Stomach smooth muscle (tissue), 2 donors: ENCODE measurements around the gene KIAA1586.
"Not testable (repeated sequence)": the region's sequence is repeated elsewhere in the genome, so short reads cannot be mapped to it uniquely, and the experiment has no call there.

Experiments
- H3K27ac ChIP-seq: one replicate; pipeline ENCODE4 v1.7.0; 2013; ENCODE audit warnings: mild to moderate bottlenecking, low read length, inconsistent platforms
- H3K27me3 ChIP-seq, 2 donors: one replicate each; pipeline ENCODE4 v1.7.0; 2013; ENCODE audit warnings: low read length in 2 of 2; ENCODE audit not compliant: insufficient read depth in 2 of 2, control insufficient read depth in 1 of 2
- H3K36me3 ChIP-seq, 2 donors: one replicate each; pipeline ENCODE4 v1.7.0; 2013; ENCODE audit warnings: low read length in 2 of 2; ENCODE audit not compliant: control insufficient read depth in 2 of 2, insufficient read depth in 2 of 2
- H3K4me1 ChIP-seq: one replicate; pipeline ENCODE4 v1.7.0; 2013; ENCODE audit warnings: low read length; ENCODE audit not compliant: control insufficient read depth, insufficient read depth
- H3K4me3 ChIP-seq, 2 donors: one replicate each; pipeline ENCODE4 v1.7.0; 2013; ENCODE audit warnings: low read length in 2 of 2
- H3K9ac ChIP-seq, 2 donors: one replicate each; pipeline ENCODE4 v1.7.0; 2013; ENCODE audit warnings: low read length in 2 of 2, mild to moderate bottlenecking in 1 of 2
- H3K9me3 ChIP-seq, 2 donors: one replicate each; pipeline ENCODE4 v1.7.0; 2013; ENCODE audit warnings: low read length in 2 of 2; ENCODE audit not compliant: control insufficient read depth in 2 of 2
- donor health status: healthy.
- donor health status: Pancreatic carcinoma.

KIAA1586 gene

GRCh38 chr6:57044061-57044460 is 2.4 kb upstream of the KIAA1586 start:
- not testable (repeated sequence) for H3K4me1 ChIP-seq, H3K27ac ChIP-seq, H3K9me3 ChIP-seq, H3K4me3 ChIP-seq, H3K9ac ChIP-seq, H3K36me3 ChIP-seq
- H3K27me3 ChIP-seq, result peaks cover 0 to 11% of the 10 kb centered on the region in 2 donors

- no peaks in the 10 kb centered on the region for H3K36me3 ChIP-seq
- peaks cover 0 to 11% of the 10 kb centered on the region in 2 donors for H3K27me3 ChIP-seq
- H3K9ac ChIP-seq, result no peak overlapping the region
- H3K27ac ChIP-seq, result no peak overlapping the region
- no peaks in the 10 kb centered on the region for H3K4me1 ChIP-seq
- no peaks in the 10 kb centered on the region for H3K9me3 ChIP-seq
- H3K4me3 ChIP-seq, result no peak overlapping the region
Observed at GRCh38 chr6:57044568-57044967, 1.9 kb upstream of the KIAA1586 start.

- not testable (repeated sequence) for H3K4me3 ChIP-seq, H3K9ac ChIP-seq, H3K9me3 ChIP-seq, H3K36me3 ChIP-seq, H3K27me3 ChIP-seq, H3K27ac ChIP-seq, H3K4me1 ChIP-seq
Observed at GRCh38 chr6:57047257-57047585, 728 bp downstream of the KIAA1586 start.

GRCh38 chr6:57047859-57048258 is 1.4 kb downstream of the KIAA1586 start:
- H3K9ac ChIP-seq, H3K4me1 ChIP-seq, H3K9me3 ChIP-seq, H3K27me3 ChIP-seq, H3K27ac ChIP-seq, H3K36me3 ChIP-seq: not testable (repeated sequence)
- H3K4me3 ChIP-seq, result peak overlapping the region in 1 of 2 donors; percentile 23

GRCh38 chr6:57048577-57048976 is 2.1 kb downstream of the KIAA1586 start:
- Histone ChIP-seq H3K4me3 (no peak overlapping the region), H3K27me3 (no peaks in the 10 kb centered on the region), H3K27ac (no peak overlapping the region), H3K4me1 (no peaks in the 10 kb centered on the region), H3K36me3 (peaks cover 5 to 12% of the 10 kb centered on the region in 2 donors), H3K9me3 (no peaks in the 10 kb centered on the region), H3K9ac (no peak overlapping the region)

- no peak overlapping the region for H3K4me3 ChIP-seq
- H3K9ac ChIP-seq, result no peak overlapping the region
- peaks cover 8 to 13% of the 10 kb centered on the region in 2 donors for H3K36me3 ChIP-seq
- H3K4me1 ChIP-seq, result no peaks in the 10 kb centered on the region
- no peak overlapping the region for H3K27ac ChIP-seq
- H3K27me3 ChIP-seq, result no peaks in the 10 kb centered on the region
- no peaks in the 10 kb centered on the region for H3K9me3 ChIP-seq
Observed at GRCh38 chr6:57063847-57064246, 17.4 kb downstream of the KIAA1586 start.

GRCh38 chr6:57064809-57065208 is 18.3 kb downstream of the KIAA1586 start:
- Histone ChIP-seq H3K4me1 (no peaks in the 10 kb centered on the region), H3K27ac (no peak overlapping the region), H3K9me3 (no peaks in the 10 kb centered on the region), H3K9ac (no peak overlapping the region), H3K27me3 (no peaks in the 10 kb centered on the region), H3K36me3 (peaks cover 8 to 11% of the 10 kb centered on the region in 2 donors), H3K4me3 (no peak overlapping the region)

GRCh38 chr6:57068061-57068460 is 21.6 kb downstream of the KIAA1586 start:
- H3K36me3 ChIP-seq, result peaks cover 3 to 4% of the 10 kb centered on the region in 2 donors
- H3K4me1 ChIP-seq, result no peaks in the 10 kb centered on the region

GRCh38 chr6:57069228-57069627 is 22.7 kb downstream of the KIAA1586 start:
- Histone ChIP-seq H3K27ac (no peak overlapping the region), H3K36me3 (peaks cover 3 to 4% of the 10 kb centered on the region in 2 donors), H3K27me3 (no peaks in the 10 kb centered on the region), H3K4me3 (no peak overlapping the region), H3K4me1 (no peaks in the 10 kb centered on the region), H3K9me3 (no peaks in the 10 kb centered on the region), H3K9ac (no peak overlapping the region)

More at GRCh38 chr6:57068061-57068460, 21.6 kb downstream of the KIAA1586 start:
- Histone ChIP-seq H3K4me3 (no peak overlapping the region), H3K9me3 (no peaks in the 10 kb centered on the region), H3K27ac (no peak overlapping the region), H3K27me3 (no peaks in the 10 kb centered on the region), H3K9ac (no peak overlapping the region)

- Histone ChIP-seq H3K9me3 (no peaks in the 10 kb centered on the region), H3K9ac (no peak overlapping the region), H3K27me3 (no peaks in the 10 kb centered on the region), H3K36me3 (peaks cover under 1 to 4% of the 10 kb centered on the region in 2 donors), H3K4me1 (no peaks in the 10 kb centered on the region), H3K4me3 (no peak overlapping the region), H3K27ac (no peak overlapping the region)
Observed at GRCh38 chr6:57069920-57070331, 23.4 kb downstream of the KIAA1586 start.

- H3K4me1 ChIP-seq, result no peaks in the 10 kb centered on the region
- H3K27ac ChIP-seq, result no peak overlapping the region
- no peaks in the 10 kb centered on the region for H3K36me3 ChIP-seq
- no peak overlapping the region for H3K9ac ChIP-seq
- no peaks in the 10 kb centered on the region for H3K27me3 ChIP-seq
- H3K9me3 ChIP-seq, result no peaks in the 10 kb centered on the region
- no peak overlapping the region for H3K4me3 ChIP-seq
Observed at GRCh38 chr6:57072108-57072507, 25.6 kb downstream of the KIAA1586 start.
